KOPT-K1 (cell line): ENCODE results near the gene CPSF4L.

Experiments
- H3K27ac ChIP-seq: fragments of 200-600 bp; sonication (generic); 2 replicates; pipeline ENCODE4 v1.5.1; 2016; ENCODE audit warnings: antibody characterized with exemption, mild to moderate bottlenecking, low read depth, low read length; ENCODE audit not compliant: poor library complexity, severe bottlenecking
- H3K36me3 ChIP-seq: fragments of 200-600 bp; sonication (generic); 2 replicates; pipeline ENCODE4 v1.5.1; 2017; ENCODE audit warnings: antibody characterized with exemption, mild to moderate bottlenecking, low read length, moderate library complexity; ENCODE audit not compliant: insufficient read depth
- H3K9me3 ChIP-seq: fragments of 200-600 bp; sonication (generic); 2 replicates; pipeline ENCODE4 v1.5.1; 2017; ENCODE audit warnings: antibody characterized with exemption, low read length, mild to moderate bottlenecking; ENCODE audit not compliant: insufficient read depth, poor library complexity, severe bottlenecking

CPSF4L gene

DNA sequence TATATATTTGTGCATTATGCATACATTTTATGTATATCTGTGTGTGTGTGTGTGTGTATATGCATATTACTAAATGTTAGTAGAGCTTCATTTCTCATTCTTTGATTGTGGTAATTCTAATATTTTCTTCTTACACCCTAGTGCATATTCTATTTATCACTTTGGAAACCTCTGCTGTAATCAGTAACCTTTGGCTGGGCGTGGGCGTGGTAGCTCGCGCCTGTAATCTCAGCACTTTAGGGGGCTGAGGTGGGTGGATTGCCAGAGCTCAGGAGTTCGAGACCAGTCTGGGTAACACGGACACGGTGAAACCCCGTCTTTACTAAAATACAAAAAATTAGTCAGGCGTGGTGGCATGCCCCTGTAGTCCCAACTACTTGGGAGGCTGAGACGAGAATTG, 26.9 kb downstream of the CPSF4L start:
- H3K9me3 ChIP-seq: no peaks in the 10 kb centered on the region
- peaks cover 56% of the 10 kb centered on the region for H3K36me3 ChIP-seq
- H3K27ac ChIP-seq: no peak overlapping the region

DNA sequence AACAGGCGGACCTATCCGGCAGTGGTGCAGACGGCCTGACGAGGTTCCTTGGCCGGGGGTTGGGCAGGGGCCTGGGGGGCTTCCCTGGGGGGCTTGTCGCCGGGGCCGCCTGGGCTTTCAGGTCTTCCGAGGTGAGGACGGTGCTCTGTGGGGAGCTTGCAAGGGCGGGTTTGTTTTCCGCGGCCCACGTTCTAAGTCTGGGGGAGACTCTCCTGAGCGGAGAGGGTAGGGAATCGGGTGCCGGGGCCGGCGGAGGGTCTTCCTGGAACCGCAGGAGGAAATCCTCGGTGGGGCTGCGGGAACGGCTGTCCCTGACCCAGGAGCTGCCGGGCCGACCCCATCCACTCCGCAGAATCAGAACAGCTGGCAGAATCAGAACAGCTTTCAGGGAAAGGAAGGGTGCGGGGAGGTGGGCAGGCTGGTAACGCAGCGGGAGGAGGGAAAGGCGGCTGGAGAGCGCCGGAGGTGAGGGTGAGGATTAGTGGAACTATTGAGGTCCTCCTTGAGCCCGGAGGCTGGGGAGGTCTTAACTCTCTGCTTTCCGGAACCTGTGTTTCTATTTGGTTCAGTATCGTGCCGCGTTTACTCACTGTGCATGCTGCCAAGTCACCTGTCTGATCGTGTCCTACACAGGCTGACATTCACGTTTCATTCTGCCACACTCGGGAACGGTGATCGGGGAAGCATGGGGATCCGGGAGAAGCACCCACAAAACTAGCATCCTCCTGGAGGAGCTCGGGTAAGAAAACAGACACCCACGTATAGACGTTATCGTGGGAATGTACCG, 28.9 kb downstream of the CPSF4L start:
- H3K27ac ChIP-seq: peak overlapping the region; percentile 80
- no peaks in the 10 kb centered on the region for H3K9me3 ChIP-seq
- peaks cover 42% of the 10 kb centered on the region for H3K36me3 ChIP-seq

DNA sequence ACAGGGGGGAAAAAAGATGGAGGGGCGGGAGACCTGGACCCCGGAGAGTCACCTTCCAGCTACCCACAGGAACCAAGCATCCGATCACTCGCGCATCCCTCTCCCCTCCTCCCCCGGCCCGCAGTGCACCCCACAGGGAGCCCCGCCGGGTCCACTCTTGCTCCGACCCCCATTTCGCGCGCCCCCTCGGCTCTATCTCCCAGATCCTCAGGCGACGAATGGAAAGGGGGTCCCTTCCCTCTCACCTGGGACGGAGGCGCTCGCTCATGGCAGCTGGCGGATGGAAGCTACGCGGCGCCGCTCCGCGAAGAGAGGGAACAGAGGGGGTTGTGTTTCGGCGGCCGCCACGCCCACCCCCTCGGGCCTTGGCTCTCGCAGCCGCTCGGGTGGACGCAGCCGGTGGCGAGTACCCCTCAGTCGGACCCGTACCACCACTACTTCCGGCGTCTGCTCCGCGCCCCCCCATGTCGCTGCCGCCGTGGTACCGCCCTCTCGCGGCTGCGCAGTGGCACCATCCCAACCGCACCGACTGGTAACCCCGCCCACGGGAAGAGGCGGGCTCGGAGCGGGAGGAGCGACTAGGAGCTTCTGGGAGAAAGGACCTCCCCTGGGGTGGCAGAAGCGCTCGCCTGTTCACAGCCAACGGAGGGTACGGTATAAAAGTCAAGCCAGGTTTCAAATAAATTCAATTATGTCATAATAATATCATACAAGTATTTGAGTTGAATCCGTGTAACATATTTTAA, 29.7 kb downstream of the CPSF4L start:
- H3K27ac ChIP-seq: peak overlapping the region; percentile 80
- H3K36me3 ChIP-seq: peaks cover 37% of the 10 kb centered on the region

DNA sequence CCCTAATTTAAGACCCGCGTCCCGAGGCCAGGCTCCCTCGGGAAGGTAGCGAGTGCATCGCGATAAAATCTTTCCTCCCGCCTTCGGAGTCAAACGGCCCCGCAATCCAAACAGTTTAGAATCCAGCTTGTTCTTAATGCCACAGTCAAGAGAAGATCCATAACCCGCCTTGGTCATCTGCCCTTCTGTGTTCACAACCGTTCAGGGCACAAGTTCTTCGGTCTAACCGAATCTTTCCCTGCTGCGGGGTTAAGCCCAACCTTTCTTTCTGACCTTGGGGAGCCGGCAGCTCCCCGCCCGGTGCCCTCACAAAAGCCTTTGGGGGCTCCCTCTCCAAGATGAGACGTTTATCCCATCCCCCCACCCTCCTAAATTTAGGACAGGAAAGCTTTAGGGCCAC, 30.3 kb downstream of the CPSF4L start:
- peaks cover 37% of the 10 kb centered on the region for H3K36me3 ChIP-seq
- H3K9me3 ChIP-seq: no peaks in the 10 kb centered on the region
- peak overlapping the region; percentile 80 for H3K27ac ChIP-seq

More for the DNA sequence above, 29.7 kb downstream of the CPSF4L start:
- no peaks in the 10 kb centered on the region for H3K9me3 ChIP-seq

DNA sequence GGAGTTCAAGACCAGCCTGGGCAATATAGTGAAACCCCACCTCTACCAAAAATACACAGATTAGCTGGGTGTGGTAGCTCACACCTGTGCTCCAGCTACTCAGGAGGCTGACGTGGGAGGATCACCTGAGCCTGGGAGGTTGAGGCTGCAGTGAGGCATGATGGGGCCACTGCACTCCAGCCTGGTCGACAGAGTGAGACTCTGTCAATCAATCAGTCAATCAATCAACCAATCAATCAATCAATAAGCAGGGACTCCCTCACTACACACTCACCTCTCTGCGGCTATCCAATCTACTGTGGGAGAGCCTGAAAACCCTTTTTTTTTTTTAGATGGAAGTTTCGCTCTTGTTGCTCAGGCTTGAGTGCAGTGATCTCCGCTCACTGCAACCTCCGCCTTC, 31.6 kb downstream of the CPSF4L start:
- H3K9me3 ChIP-seq: no peaks in the 10 kb centered on the region
- peaks cover 30% of the 10 kb centered on the region for H3K36me3 ChIP-seq
- no peak overlapping the region for H3K27ac ChIP-seq

DNA sequence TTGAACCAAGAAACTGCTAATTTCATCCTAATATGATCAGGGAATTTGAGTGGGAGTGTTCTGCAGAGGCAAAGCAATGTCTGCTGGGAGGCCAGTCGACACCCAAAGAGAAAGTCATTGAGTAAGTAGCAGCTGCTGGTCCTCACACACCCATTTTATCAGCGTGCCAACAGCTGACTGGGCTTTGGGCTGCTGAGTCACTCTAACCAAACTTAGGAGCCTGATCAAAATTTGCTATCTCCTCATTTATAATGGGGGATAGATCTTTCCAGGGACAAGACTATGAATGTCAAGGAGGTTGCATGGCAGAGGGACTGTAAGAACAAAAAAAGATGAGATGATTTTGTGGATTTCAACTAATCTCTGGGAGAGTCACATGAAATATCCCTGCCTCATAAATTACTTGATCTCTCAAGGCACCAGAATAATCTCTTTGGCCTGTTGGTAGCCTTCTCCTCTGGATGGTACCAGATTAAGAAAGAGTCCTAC, 32.9 kb downstream of the CPSF4L start:
- H3K36me3 ChIP-seq: peaks cover 21% of the 10 kb centered on the region
- no peak overlapping the region for H3K27ac ChIP-seq
- no peaks in the 10 kb centered on the region for H3K9me3 ChIP-seq

DNA sequence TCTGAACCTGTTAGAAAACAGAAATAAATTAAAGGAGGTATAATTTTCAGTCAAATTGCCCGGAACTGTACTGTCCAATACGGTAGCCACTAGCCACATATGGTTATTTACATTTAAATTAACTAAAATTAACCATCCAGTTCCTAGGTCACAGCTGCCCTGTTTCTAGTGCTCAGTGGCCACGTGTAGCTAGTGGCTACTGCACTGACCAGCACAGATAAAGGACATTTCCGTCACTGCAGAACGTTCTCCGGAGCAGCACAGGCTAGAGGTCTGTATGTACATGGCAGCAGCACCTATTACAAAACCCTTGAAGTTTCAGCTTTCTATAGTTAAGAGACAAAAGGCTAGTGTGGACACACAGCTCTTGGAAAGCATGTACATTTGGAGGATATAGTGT, 33.7 kb downstream of the CPSF4L start:
- peaks cover 21% of the 10 kb centered on the region for H3K36me3 ChIP-seq
- H3K27ac ChIP-seq: no peak overlapping the region
- H3K9me3 ChIP-seq: no peaks in the 10 kb centered on the region

- peaks cover 21% of the 10 kb centered on the region for H3K36me3 ChIP-seq
- no peaks in the 10 kb centered on the region for H3K9me3 ChIP-seq
- H3K27ac ChIP-seq: no peak overlapping the region
Observed at GRCh38 chr17:73227379-73227778, 34.3 kb downstream of the CPSF4L start.

GRCh38 chr17:73226556-73227172, 35.0 kb downstream of the CPSF4L start:
- H3K27ac ChIP-seq: no peak overlapping the region
- H3K36me3 ChIP-seq: peaks cover 27% of the 10 kb centered on the region
- no peaks in the 10 kb centered on the region for H3K9me3 ChIP-seq

GRCh38 chr17:73224663-73225305, 36.9 kb downstream of the CPSF4L start:
- H3K9me3 ChIP-seq: no peaks in the 10 kb centered on the region
- H3K27ac ChIP-seq: no peak overlapping the region
- H3K36me3 ChIP-seq: peaks cover 31% of the 10 kb centered on the region

- no peak overlapping the region for H3K27ac ChIP-seq
- peaks cover 31% of the 10 kb centered on the region for H3K36me3 ChIP-seq
- no peaks in the 10 kb centered on the region for H3K9me3 ChIP-seq
Observed at GRCh38 chr17:73224237-73224636, 37.4 kb downstream of the CPSF4L start.

- H3K9me3 ChIP-seq: no peaks in the 10 kb centered on the region
- H3K27ac ChIP-seq: no peak overlapping the region
- H3K36me3 ChIP-seq: peaks cover 30% of the 10 kb centered on the region
Observed at GRCh38 chr17:73223626-73224230, 38.0 kb downstream of the CPSF4L start.

DNA sequence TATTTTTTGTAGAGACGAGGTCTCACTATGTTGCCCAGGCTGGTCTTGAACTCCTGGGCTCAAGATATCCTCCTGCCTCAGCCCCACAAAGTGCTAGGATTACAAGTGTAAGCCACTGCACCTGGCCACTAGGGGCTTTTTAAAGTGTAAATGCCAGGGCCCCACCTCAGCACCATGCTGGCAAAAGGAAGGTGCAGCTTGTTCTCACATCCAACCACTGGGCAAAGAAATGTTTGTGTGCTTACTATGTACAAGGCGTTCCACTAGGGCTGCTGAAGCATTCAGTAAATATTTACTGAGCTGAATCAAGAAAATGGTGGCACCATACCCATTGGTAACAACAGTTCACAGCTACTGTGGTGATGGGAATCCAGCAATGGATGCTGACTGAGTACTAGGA, 46.2 kb downstream of the CPSF4L start:
- Histone ChIP-seq H3K36me3 (peaks cover 47% of the 10 kb centered on the region), H3K27ac (no peak overlapping the region), H3K9me3 (no peaks in the 10 kb centered on the region)

DNA sequence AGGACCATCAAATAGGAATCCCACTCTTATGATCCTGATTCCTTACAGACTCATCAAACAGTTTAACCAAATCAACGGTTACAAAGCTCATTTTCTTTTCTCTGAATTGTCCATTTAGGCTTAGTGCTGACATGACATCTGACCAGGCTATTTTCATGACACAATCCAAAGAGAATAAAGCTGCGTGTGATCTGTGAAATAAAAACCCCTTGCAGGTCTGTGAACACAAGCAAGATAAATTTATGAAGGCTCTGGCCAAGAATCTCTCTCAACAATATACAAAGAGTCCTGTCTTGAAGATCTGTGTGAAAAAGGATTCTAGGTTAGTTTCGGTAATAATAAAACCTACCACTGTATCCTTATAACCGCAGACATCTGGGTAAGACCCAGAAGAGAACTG, 46.8 kb downstream of the CPSF4L start:
- H3K36me3 ChIP-seq: peaks cover 53% of the 10 kb centered on the region
- no peak overlapping the region for H3K27ac ChIP-seq
- H3K9me3 ChIP-seq: no peaks in the 10 kb centered on the region
